T-helper 22 cell (primary cell): ENCODE data around the gene PROM2.
"Not testable (repeated sequence)": the region's sequence is repeated elsewhere in the genome, so short reads cannot be mapped to it uniquely, and the experiment has no call there.

Experiments
- DNase-seq: peaks from one replicate; pipeline ENCODE4 v3.0.0-alpha.2; 2020; ENCODE audit warnings: low read depth

Gene PROM2

GRCh38 chr2:95269036-95269680 lies 5.1 kb upstream of the PROM2 start:
- no peak for DNase-seq

- DNase-seq: not testable (repeated sequence)
These were observed 4.5 kb upstream of the PROM2 start for GRCh38 chr2:95269745-95270144.

GRCh38 chr2:95270541-95271081 lies 3.6 kb upstream of the PROM2 start:
- no peak for DNase-seq

- DNase-seq: no peak
These were observed 2.8 kb upstream of the PROM2 start for GRCh38 chr2:95271381-95271971.

- DNase-seq: no peak
These were observed 1.9 kb upstream of the PROM2 start for GRCh38 chr2:95272299-95272751.

GRCh38 chr2:95272781-95273180 lies 1.5 kb upstream of the PROM2 start:
- no peak for DNase-seq

GRCh38 chr2:95273566-95274290 lies 521 bp upstream of the PROM2 start:
- DNase-seq: no peak

GRCh38 chr2:95275151-95275515 lies 884 bp downstream of the PROM2 start:
- DNase-seq: no peak

GRCh38 chr2:95275601-95276243 lies 1.5 kb downstream of the PROM2 start:
- DNase-seq: no peak

GRCh38 chr2:95276244-95276887 lies 2.1 kb downstream of the PROM2 start:
- no peak for DNase-seq

GRCh38 chr2:95276888-95277245 lies 2.6 kb downstream of the PROM2 start:
- DNase-seq: no peak

GRCh38 chr2:95277246-95277906 lies 3.1 kb downstream of the PROM2 start:
- DNase-seq: no peak

- DNase-seq: no peak
These were observed 3.8 kb downstream of the PROM2 start for GRCh38 chr2:95278051-95278471.

GRCh38 chr2:95278637-95279225 lies 4.5 kb downstream of the PROM2 start:
- no peak for DNase-seq

GRCh38 chr2:95279435-95280035 lies 5.3 kb downstream of the PROM2 start:
- no peak for DNase-seq

- DNase-seq: no peak
These were observed 6.8 kb downstream of the PROM2 start for GRCh38 chr2:95281071-95281470.

- no peak for DNase-seq
These were observed 7.5 kb downstream of the PROM2 start for GRCh38 chr2:95281786-95282185.

- DNase-seq: no peak
These were observed 8.2 kb downstream of the PROM2 start for GRCh38 chr2:95282458-95282857.

GRCh38 chr2:95283562-95283961 lies 9.3 kb downstream of the PROM2 start:
- no peak for DNase-seq

- no peak for DNase-seq
These were observed 10.8 kb downstream of the PROM2 start for GRCh38 chr2:95284886-95285541.
